ENCODE results near the gene SLC5A1.
"Not testable (repeated sequence)": the region's sequence is repeated elsewhere in the genome, so short reads cannot be mapped to it uniquely, and the experiment has no call there.

Gene SLC5A1

DNA sequence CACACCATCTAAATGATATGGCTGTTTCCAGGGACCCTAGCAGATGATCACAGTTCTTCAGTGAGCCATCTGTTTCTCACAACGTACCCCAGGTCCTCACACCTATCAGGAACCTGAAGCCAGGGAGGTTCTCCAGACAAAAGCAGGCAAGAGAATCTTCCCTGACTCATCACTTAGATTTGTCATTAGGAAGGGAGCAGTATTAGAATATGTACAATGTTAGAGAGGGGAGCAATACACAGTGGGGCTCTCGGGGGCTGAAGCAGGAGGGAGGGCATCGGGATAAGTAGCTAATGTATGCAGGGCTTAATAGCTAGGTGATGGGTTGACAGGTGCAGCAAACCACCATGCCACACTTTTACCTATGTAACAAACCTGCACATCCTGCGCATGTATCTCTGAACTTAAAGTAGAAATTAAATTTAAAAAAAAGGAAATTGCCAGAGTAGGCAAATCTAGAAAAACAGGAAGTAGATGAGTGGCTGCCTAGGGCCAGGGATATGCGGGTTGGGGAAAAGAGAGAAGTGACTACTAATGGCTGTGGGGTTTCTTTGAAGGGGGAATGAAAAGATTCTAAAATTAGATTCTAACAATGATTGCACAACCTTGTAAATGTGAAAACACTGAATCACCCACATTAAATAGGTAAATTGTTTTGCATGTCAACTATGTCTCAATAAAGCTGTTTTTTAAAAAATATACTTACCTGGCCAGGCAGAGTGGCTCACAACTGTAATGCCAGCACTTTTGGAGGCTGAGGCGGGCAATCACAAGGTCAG is 101.6 kb downstream of the SLC5A1 start:
- DNase-seq (ENCODE audit: low read depth, low spot score): no peak

DNA sequence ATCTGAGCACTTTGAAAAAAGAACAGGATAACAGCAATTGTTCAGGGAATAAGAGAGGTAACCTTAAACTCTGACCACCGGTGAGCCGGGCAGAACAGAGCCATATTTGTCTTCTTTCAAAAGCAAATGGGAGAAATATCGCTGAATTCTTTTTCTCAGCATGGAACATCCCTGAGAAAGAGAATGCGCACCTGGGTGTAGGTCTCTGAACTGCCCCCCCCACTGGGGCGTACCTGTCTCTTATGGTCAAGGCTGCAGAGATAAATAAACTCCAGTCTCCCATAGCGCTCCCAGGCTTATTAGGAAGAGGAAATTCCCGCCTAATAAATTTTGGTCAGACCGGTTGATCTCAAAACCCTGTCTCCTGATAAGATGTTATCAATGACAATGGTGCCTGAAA is 104.1 kb downstream of the SLC5A1 start:
- DNase-seq (ENCODE audit: low read depth, low spot score): not testable (repeated sequence)

DNA sequence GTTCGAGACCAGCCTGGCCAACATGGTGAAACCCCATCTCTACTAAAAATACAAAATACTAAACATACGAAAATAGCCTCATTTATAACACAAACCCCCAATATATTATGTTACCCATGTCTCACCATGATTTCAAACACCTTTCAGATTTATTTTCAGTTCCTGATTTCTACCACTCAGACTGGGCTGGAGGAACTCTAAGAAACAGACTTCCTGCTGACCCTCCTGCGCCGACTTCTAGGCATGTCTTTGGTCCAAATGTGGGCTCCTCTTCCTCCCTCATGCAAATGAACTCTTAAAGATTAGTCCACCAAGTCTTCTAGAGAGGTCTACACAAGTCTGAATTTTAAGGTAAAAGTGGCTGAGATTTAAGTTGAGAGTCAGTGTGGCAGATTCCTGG is 105.3 kb downstream of the SLC5A1 start:
- DNase-seq (ENCODE audit: low read depth, low spot score): not testable (repeated sequence)

DNA sequence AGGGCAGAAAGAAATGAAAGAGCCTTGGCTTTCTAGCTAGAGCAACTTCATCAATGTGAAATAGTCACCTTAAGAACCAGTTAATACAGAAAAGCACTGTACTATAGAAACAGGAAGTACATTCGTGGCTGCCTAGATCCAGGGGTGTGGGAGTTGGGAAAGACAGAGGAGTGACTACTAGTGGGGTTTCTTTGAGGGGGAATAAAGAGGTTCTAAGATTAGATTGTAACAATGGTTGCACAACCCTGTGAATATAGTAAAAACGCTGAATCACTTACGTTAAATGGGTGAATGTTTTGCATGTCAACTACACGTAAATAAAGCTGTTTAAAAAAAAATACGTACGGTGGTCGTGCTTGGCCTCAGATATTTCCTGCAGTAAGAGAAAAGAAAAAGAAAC is 107.6 kb downstream of the SLC5A1 start:
- DNase-seq (ENCODE audit: low read depth, low spot score): not testable (repeated sequence)

GRCh38 chr22:32151641-32152040 is 108.6 kb downstream of the SLC5A1 start:
- DNase-seq (ENCODE audit: low read depth, low spot score): not testable (repeated sequence)

DNA sequence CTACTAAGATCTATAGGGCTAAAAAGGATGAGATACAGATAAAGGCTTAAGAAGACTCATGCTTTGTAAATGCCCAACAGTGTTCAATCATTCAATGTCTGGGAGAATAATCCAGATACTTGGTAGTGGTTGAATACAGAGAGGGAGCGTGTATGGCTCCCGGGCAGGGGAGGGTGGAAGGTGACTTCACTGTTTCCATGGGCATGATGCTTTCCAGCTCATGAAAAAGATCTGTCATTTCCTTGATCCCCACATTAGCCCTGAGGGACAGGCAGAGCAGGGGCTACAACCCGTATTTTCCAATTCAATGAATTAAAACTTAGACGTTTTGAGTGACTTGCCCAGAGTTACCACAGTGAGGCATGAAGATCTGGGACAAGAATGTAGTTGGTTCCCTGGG is 111.7 kb downstream of the SLC5A1 start:
- not testable (repeated sequence) for DNase-seq (ENCODE audit: low read depth, low spot score)

DNA sequence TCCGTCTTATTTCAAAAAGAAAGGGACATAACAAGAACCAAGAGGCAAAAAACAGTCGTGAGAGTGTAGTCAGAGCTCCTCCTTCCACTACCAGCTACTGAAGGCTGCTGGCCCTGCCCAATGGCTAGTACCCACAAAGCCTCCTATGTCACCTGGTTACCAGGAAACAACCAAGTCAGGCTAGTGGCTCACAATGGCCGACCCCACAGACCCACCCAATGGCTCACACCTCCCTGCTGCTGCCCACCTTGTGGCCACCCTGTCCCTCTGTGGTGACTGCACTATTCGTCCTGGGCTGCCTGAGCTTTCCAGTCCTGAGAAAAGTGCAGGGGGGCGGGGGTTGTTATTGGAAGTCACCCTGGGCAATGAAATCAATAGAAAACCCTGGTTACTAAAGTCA is 114.6 kb downstream of the SLC5A1 start:
- DNase-seq (ENCODE audit: low read depth, low spot score): not testable (repeated sequence)

DNA sequence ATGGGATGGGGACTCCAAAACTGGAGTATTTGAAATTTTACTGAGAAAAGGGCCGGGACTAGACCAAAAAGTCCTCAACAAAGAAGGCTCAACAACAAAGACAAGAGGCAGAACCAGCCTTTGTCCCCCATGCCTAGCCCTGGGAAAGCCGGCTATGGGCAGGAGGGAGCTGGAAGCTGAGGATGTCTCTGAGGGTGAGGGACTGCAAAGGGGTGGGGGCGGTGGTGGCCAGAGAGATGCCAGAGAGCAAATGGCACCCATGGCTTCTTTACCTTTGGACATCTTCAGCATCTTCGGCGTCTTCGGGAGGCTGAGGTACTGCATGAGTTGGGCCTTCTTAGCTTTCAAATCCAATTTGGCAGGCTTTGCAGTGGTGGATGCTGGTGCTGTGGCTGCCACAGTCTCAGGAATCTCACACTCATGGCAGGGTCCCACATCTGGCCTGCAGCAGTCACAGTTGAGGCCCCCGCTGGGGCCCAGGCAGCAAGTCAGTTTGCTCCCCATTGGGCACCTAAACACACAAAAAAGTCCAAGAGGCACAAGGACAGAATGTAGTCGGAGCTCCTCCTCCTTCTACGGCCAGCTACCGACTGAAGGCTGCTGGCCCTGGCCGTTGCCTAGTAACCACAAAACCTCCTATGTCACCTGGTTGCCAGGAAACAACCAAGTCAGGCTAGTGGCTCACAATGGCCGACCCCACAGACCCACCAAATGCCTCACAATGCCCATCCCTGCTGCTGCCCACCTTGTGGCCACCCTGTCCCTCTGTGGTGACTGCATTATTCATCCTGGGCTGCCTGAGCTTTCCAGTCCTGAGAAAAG is 115.9 kb downstream of the SLC5A1 start, which contains the start of gene C22orf42:
Gene C22orf42 (minus strand): TSS at position 592 of the 822 bp plus-strand sequence. CDS start 88 bp downstream, at position 504.
- no peak for DNase-seq (ENCODE audit: low read depth, low spot score)

- not testable (repeated sequence) for DNase-seq (ENCODE audit: low read depth, low spot score)
Measured at GRCh38 chr22:32160411-32160810, 117.3 kb downstream of the SLC5A1 start.

Data from astrocyte of the hippocampus (primary cell).